ENCODE data around the gene NR4A2. TPM values are rescaled to one million over a fixed set of nuclear protein-coding genes. Genes with fewer than 3 reads are reported as not detected.

NR4A2 gene
- total RNA-seq, 4 donors from 2014 or later, result 0.42 to 2.8 (median 2.5) TPM

DNA sequence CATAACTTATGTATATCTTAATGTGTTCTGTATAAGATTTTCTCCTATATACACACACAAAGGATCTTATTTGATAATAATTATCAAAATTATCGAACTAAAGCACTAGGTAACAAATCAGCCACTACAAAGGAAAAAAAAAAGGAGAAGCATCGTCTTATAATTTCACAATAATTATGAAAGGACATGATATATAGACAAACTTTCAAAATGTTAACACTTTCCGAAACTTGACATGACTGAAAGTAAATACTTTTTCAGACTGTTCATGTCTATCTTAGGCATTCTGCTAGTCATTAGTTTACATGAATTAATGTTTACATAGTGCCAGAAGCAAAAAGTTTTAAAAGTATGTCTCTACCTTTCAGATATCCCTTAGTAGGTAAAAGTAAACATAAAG is 7.3 kb upstream of the NR4A2 start:
- H3K27ac ChIP-seq (replicated peaks in 1 of 4), result peak overlapping the region; percentile 99 to 100 (median 100)
- 68% methylated on average over 3 of the region's 3 CpGs for WGBS
- intact Hi-C loops (cut with DNase I), result loop anchor here (10.0 kb wide), 2 partner anchors 695 to 715 kb away; no protein-coding TSS in a partner anchor
- H3K4me3 ChIP-seq, result no peak overlapping the region
- H3K4me1 ChIP-seq, result peaks cover 11 to 54% (median 47%) of the 10 kb centered on the region in 4 donors
- H3K27me3 ChIP-seq, result no peaks in the 10 kb centered on the region
- DNase-seq (ENCODE audit: extremely low spot score), result no peak
- no peaks in the 10 kb centered on the region for H3K36me3 ChIP-seq
- H3K9me3 ChIP-seq, result no peaks in the 10 kb centered on the region
- TF ChIP-seq, protein P1, sequence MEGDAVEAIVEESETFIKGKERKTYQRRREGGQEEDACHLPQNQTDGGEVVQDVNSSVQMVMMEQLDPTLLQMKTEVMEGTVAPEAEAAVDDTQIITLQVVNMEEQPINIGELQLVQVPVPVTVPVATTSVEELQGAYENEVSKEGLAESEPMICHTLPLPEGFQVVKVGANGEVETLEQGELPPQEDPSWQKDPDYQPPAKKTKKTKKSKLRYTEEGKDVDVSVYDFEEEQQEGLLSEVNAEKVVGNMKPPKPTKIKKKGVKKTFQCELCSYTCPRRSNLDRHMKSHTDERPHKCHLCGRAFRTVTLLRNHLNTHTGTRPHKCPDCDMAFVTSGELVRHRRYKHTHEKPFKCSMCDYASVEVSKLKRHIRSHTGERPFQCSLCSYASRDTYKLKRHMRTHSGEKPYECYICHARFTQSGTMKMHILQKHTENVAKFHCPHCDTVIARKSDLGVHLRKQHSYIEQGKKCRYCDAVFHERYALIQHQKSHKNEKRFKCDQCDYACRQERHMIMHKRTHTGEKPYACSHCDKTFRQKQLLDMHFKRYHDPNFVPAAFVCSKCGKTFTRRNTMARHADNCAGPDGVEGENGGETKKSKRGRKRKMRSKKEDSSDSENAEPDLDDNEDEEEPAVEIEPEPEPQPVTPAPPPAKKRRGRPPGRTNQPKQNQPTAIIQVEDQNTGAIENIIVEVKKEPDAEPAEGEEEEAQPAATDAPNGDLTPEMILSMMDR (IDR thresholded peaks at IDR 0.05), result no peak
- TF ChIP-seq POLR2AphosphoS5 (IDR thresholded peaks at IDR 0.05), result no peak
- TF ChIP-seq POLR2A (IDR thresholded peaks at IDR 0.05; ENCODE audit: low read depth), result no peak
- TF ChIP-seq EP300 (IDR thresholded peaks at IDR 0.05), result no peak

DNA sequence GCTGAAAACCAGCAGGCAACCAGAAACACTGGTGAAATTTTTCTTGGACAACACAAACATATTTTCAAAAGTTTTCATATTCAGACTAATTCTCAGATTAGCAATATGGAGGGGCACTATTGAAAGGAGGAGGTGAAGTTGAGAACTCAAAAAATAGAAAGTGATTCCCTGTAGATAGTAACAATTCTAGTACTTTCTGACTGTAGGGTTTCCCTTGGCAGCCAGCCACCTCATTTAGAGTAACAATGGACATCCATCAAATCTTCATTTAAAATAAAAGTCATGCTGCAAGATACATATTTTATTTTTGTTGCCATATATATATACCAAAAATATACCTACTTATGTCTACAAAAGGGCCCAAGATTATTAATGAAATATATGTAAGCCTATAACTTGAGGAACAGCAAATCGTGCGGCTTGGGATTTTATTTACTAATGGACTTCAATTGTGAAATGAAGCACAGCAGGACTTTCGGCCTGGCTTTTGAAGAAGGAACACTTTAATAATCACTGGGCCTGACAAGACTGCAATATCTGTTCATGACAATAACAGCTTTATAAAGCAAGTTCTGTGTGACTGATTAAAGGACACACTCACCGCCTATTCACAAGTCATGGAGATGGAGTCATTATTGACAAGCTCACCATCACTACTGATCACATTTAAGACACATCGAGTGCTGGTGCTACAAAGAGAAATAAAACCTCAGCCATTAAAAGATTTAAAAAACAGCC is 6.8 kb upstream of the NR4A2 start:
- peak overlapping the region; percentile 21 to 100 (median 100) for H3K27ac ChIP-seq (replicated peaks in 1 of 4)
- intact Hi-C loops (cut with DNase I), result loop anchor here (10.0 kb wide), 1 partner anchor 716 kb away; no protein-coding TSS in a partner anchor
- no peak for TF ChIP-seq POLR2A (IDR thresholded peaks at IDR 0.05; ENCODE audit: low read depth)
- TF ChIP-seq, protein P1 (IDR thresholded peaks at IDR 0.05), result no peak
- no peak for TF ChIP-seq EP300 (IDR thresholded peaks at IDR 0.05)
- no peak for TF ChIP-seq POLR2AphosphoS5 (IDR thresholded peaks at IDR 0.05)
- H3K9me3 ChIP-seq, result no peaks in the 10 kb centered on the region
- H3K36me3 ChIP-seq, result no peaks in the 10 kb centered on the region
- no peak overlapping the region for H3K4me3 ChIP-seq
- H3K4me1 ChIP-seq, result peaks cover 11 to 56% (median 46%) of the 10 kb centered on the region in 4 donors
- DNase-seq (ENCODE audit: extremely low spot score), result no peak
- 81% methylated on average over 5 of the region's 5 CpGs for WGBS
- H3K27me3 ChIP-seq, result no peaks in the 10 kb centered on the region

- no peaks in the 10 kb centered on the region for H3K9me3 ChIP-seq
- peaks cover 11 to 56% (median 46%) of the 10 kb centered on the region in 4 donors for H3K4me1 ChIP-seq
- H3K27ac ChIP-seq (replicated peaks in 1 of 4), result peak overlapping the region; percentile 21 to 100 (median 100)
- 75% methylated on average over 2 of the region's 2 CpGs for WGBS
- H3K27me3 ChIP-seq, result no peaks in the 10 kb centered on the region
- no peak for DNase-seq (ENCODE audit: extremely low spot score)
- TF ChIP-seq, protein P1 (IDR thresholded peaks at IDR 0.05), result no peak
- TF ChIP-seq POLR2AphosphoS5 (IDR thresholded peaks at IDR 0.05), result no peak
- no peak for TF ChIP-seq POLR2A (IDR thresholded peaks at IDR 0.05; ENCODE audit: low read depth)
- TF ChIP-seq EP300 (IDR thresholded peaks at IDR 0.05), result no peak
- H3K4me3 ChIP-seq, result no peak overlapping the region
- no peaks in the 10 kb centered on the region for H3K36me3 ChIP-seq
- intact Hi-C loops (cut with DNase I), result loop anchor here (10.0 kb wide), 1 partner anchor 716 kb away; no protein-coding TSS in a partner anchor
Measured at GRCh38 chr2:156338578-156338977, 6.1 kb upstream of the NR4A2 start.

GRCh38 chr2:156334496-156335478 is 2.3 kb upstream of the NR4A2 start:
- peak overlapping the region; percentile 75 to 84 (median 80) for H3K4me3 ChIP-seq
- H3K9me3 ChIP-seq, result no peaks in the 10 kb centered on the region
- H3K36me3 ChIP-seq, result peaks cover 0 to under 1% (median under 1%) of the 10 kb centered on the region in 4 donors
- intact Hi-C loops (cut with DNase I), result loop anchor here (5.0 to 10.0 kb wide), 3 partner anchors 253 to 843 kb away; no protein-coding TSS in a partner anchor
- peaks cover 15 to 57% (median 41%) of the 10 kb centered on the region in 4 donors for H3K4me1 ChIP-seq
- peak overlapping the region; percentile 97 to 100 (median 99) for H3K27ac ChIP-seq (replicated peaks in 1 of 4)
- TF ChIP-seq POLR2A (IDR thresholded peaks at IDR 0.05; ENCODE audit: low read depth), result peak; percentile 77
- TF ChIP-seq POLR2AphosphoS5 (IDR thresholded peaks at IDR 0.05), result peak; percentile 95 to 97
- peak; percentile 89 for TF ChIP-seq EP300 (IDR thresholded peaks at IDR 0.05)
- TF ChIP-seq, protein P1 (IDR thresholded peaks at IDR 0.05), result peak in 1 of 3 experiments; percentile 14
- H3K27me3 ChIP-seq, result no peaks in the 10 kb centered on the region
- peak; percentile 97 for DNase-seq (ENCODE audit: extremely low spot score)
- WGBS, result under 1% methylated on average over 35 of the region's 40 CpGs

Measured in esophagus muscularis mucosa (tissue), 4 donors.